Right lobe of liver (tissue), 6 donors: ENCODE measurements around the gene ARHGEF7. TPM values are rescaled to one million over a fixed set of nuclear protein-coding genes. Genes with fewer than 3 reads are reported as not detected.
A peak's percentile ranks its signal among the peaks of the same experiment; 100 is the strongest.

Source experiments
- ATAC-seq, 4 donors: fragments of 200-7000 bp; cut with Tn5 transposase; one replicate each; pipeline ENCODE4 v1.9.1; 2020; ENCODE audit warnings: mild to moderate bottlenecking in 4 of 4, moderate library complexity in 4 of 4
- DNase-seq, 3 donors: peaks; one replicate each; pipeline ENCODE4 v3.0.0-alpha.2; 2020
- H3K27ac ChIP-seq, 3 donors: fragments of 200-600 bp; one replicate each; pipeline ENCODE4 v1.8.0; 2022
- H3K27me3 ChIP-seq, 2 donors: fragments of 200-600 bp; one replicate each; pipeline ENCODE4 v1.8.0; 2022
- H3K36me3 ChIP-seq, 4 donors: fragments of 200-600 bp; sonication (generic) in 1 of 4; one replicate each; pipeline versions ENCODE4 v1.5.1 to v1.8.0; 2017 to 2022; ENCODE audit warnings: control low read depth in 1 of 4
- H3K4me1 ChIP-seq, 4 donors: fragments of 200-600 bp; sonication (generic) in 1 of 4; one replicate each; pipeline versions ENCODE4 v1.5.1 to v1.8.0; 2017 to 2022; ENCODE audit warnings: control low read depth in 1 of 4
- H3K4me3 ChIP-seq, 3 donors: fragments of 200-600 bp; one replicate each; pipeline ENCODE4 v1.8.0; 2022
- H3K9me3 ChIP-seq, 4 donors: fragments of 200-600 bp; sonication (generic) in 1 of 4; one replicate each; pipeline versions ENCODE4 v1.5.1 to v1.8.0; 2017 to 2022; ENCODE audit warnings: control low read depth in 1 of 4
- CTCF ChIP-seq, 4 donors: fragments of 200-600 bp in 3 of 4; fragments of 450-650 bp in 1 of 4; IDR thresholded peaks; one replicate each; pipeline versions ENCODE4 v1.5.1 to v1.8.0; 2016 to 2022; ENCODE audit warnings: antibody characterized with exemption in 4 of 4, mild to moderate bottlenecking in 2 of 4
- POLR2A ChIP-seq: fragments of 450-650 bp; IDR thresholded peaks from one replicate; pipeline ENCODE4 v1.6.1; 2017; ENCODE audit warnings: antibody characterized with exemption, mild to moderate bottlenecking
- WGBS: methylation state at CpG from one replicate; pipeline ENCODE4 v1.1.6; 2018; ENCODE audit warnings: low coverage, low lambda C conversion rate; ENCODE audit not compliant: insufficient coverage; ENCODE audit errors: missing lambda C conversion rate; 5-methylcytosine and 5-hydroxymethylcytosine counted together
- intact Hi-C, 2 donors: fragments of 100-400 bp; cut with DNase I; formaldehyde crosslinking; loops; one replicate each; pipeline versions ENCODE4 v1.11.2 to v1.14.1; 2022
- total RNA-seq, 6 experiments: library from RNA; depleted of rRNA in 2 of 6; stranded (reverse); fragments of >200 nt in 2 of 6; fragmentation: NEBNext Ultra II Directional in 3 of 6; extraction: Animal tissue kit (Norgen Biotek cat#: 25700) in 3 of 6; gene quantifications; one replicate each; pipeline versions ENCODE4 v1.1.0 to v1.2.4, GENCODE V29; 2016 to 2023
- donor health status: DM: no; HTN: yes; CAD: no.
- donor health status: DM: no; HTN: no; CAD: no.
- donor health status: DM: no; HTN: no; CAD: no.
- donor health status: DM: no; HTN: yes; CAD: no.
- donor health status: DM: no; HTN: yes; CAD: no.

The ARHGEF7 gene
- total RNA-seq, 6 experiments from 2014 or later = 22.0 to 40.1 (median 33.8) TPM

DNA sequence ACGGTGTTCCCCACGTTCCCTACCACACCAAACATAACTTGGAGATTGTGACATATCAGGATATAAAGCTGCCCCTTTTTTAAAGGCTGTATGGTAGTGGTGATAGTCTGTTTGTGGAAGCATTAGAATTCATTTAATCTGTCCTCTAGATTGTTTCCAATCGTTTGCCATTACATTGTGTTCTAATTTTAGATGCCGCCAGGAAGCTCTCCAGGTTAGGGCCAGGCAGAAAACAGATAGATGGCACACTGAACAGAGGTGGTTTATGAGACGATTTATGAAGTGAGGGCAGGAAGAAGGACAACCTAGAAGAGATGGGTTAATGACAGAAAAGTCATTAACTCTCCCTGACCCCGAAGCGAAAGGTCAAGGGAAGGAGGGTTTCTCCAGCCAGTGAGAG lies 30.0 kb downstream of the ARHGEF7 start:
- H3K4me3 ChIP-seq = no peak overlapping the region
- no peak overlapping the region for H3K27ac ChIP-seq
- no peaks in the 10 kb centered on the region for H3K9me3 ChIP-seq
- TF ChIP-seq POLR2A (no peak), CTCF (IDR thresholded peaks at IDR 0.05) (no peak)
- H3K27me3 ChIP-seq = no peaks in the 10 kb centered on the region
- DNase-seq (no peak), ATAC-seq (no peak)
- no peaks in the 10 kb centered on the region for H3K4me1 ChIP-seq
- no peaks in the 10 kb centered on the region for H3K36me3 ChIP-seq
- intact Hi-C loops = no loop called here
- WGBS = 83% methylated on average over 7 of the region's 7 CpGs

GRCh38 chr13:111145506-111145905 lies 30.4 kb downstream of the ARHGEF7 start:
- Histone ChIP-seq H3K36me3 (no peaks in the 10 kb centered on the region), H3K9me3 (no peaks in the 10 kb centered on the region), H3K4me3 (no peak overlapping the region), H3K4me1 (no peaks in the 10 kb centered on the region), H3K27me3 (no peaks in the 10 kb centered on the region), H3K27ac (no peak overlapping the region)
- WGBS = 67% methylated on average over 1 of the region's 7 CpGs
- intact Hi-C loops = no loop called here
- ATAC-seq (no peak), DNase-seq (no peak)
- no peak for TF ChIP-seq POLR2A
- no peak for TF ChIP-seq CTCF (IDR thresholded peaks at IDR 0.05)

GRCh38 chr13:111152844-111153243 lies 37.7 kb downstream of the ARHGEF7 start:
- Histone ChIP-seq H3K27ac (peak overlapping the region; percentile 95 to 96 (median 95)), H3K27me3 (no peaks in the 10 kb centered on the region), H3K4me3 (peak overlapping the region; percentile 86 to 94 (median 91)), H3K9me3 (no peaks in the 10 kb centered on the region), H3K36me3 (no peaks in the 10 kb centered on the region), H3K4me1 (peaks cover 0 to 17% (median 5%) of the 10 kb centered on the region in 4 donors)
- WGBS = 8% methylated on average over 11 of the region's 11 CpGs
- ATAC-seq (peak; percentile 33 to 57 (median 40)), DNase-seq (no peak)
- intact Hi-C loops = no loop called here
- TF ChIP-seq CTCF (IDR thresholded peaks at IDR 0.05) (no peak), POLR2A (no peak)

GRCh38 chr13:111153279-111153976 lies 38.3 kb downstream of the ARHGEF7 start:
- TF ChIP-seq POLR2A = peak; percentile 90
- TF ChIP-seq CTCF (IDR thresholded peaks at IDR 0.05) = peak in 2 of 4 donors; percentile 20 to 25
- peak; percentile 93 to 94 (median 93) for DNase-seq
- Histone ChIP-seq H3K9me3 (no peaks in the 10 kb centered on the region), H3K27me3 (no peaks in the 10 kb centered on the region), H3K4me3 (peak overlapping the region; percentile 86 to 94 (median 91)), H3K36me3 (no peaks in the 10 kb centered on the region), H3K4me1 (peaks cover 0 to 17% (median 5%) of the 10 kb centered on the region in 4 donors), H3K27ac (peak overlapping the region; percentile 95 to 96 (median 95))
- peak; percentile 92 to 95 (median 94) for ATAC-seq
- intact Hi-C loops = no loop called here
- WGBS = 5% methylated on average over 4 of the region's 84 CpGs
